CD14-positive monocyte (primary cell): ENCODE results near the gene MICALL1. TPM values are rescaled to one million over a fixed set of nuclear protein-coding genes. Genes with fewer than 3 reads are reported as not detected.
"Not testable (repeated sequence)": the region's sequence is repeated elsewhere in the genome, so short reads cannot be mapped to it uniquely, and the experiment has no call there.

Experiments used
- DNase-seq, 3 donors: peaks; one replicate each; pipeline ENCODE4 v3.0.0-alpha.2; 2011 to 2022
- H2AFZ ChIP-seq: 2 replicates; pipeline ENCODE4 v1.6.0; 2012; ENCODE audit warnings: mild to moderate bottlenecking, low read depth, low read length, inconsistent platforms; ENCODE audit not compliant: insufficient read depth, poor library complexity, severe bottlenecking
- H3K27ac ChIP-seq, 2 donors: 1 replicate in 1 of 2; 2 replicates in 1 of 2; pipeline ENCODE4 v1.5.1; 2012 to 2013; ENCODE audit warnings: low read length in 2 of 2, control low read depth in 1 of 2, inconsistent platforms in 1 of 2, low read depth in 1 of 2, mild to moderate bottlenecking in 1 of 2
- H3K27me3 ChIP-seq, 2 donors: one replicate each; pipeline versions ENCODE4 v1.6.0 to v1.6.1; 2011 to 2013; ENCODE audit warnings: low read length in 2 of 2; ENCODE audit not compliant: control insufficient read depth in 2 of 2, insufficient read depth in 2 of 2
- H3K36me3 ChIP-seq, 2 donors: replicated peaks in 1 of 2; 1 replicate in 1 of 2; 2 replicates in 1 of 2; pipeline versions ENCODE4 v1.5.1 to v1.6.1; 2012 to 2013; ENCODE audit warnings: low read length in 2 of 2, control low read depth in 1 of 2, inconsistent platforms in 1 of 2, mild to moderate bottlenecking in 1 of 2; ENCODE audit not compliant: insufficient read depth in 2 of 2, control insufficient read depth in 1 of 2
- H3K4me1 ChIP-seq, 2 donors: 1 replicate in 1 of 2; 2 replicates in 1 of 2; pipeline versions ENCODE4 v1.5.1 to v1.6.1; 2012 to 2013; ENCODE audit warnings: low read length in 2 of 2, control low read depth in 1 of 2, inconsistent platforms in 1 of 2, mild to moderate bottlenecking in 1 of 2, moderate library complexity in 1 of 2; ENCODE audit not compliant: insufficient read depth in 2 of 2, control insufficient read depth in 1 of 2
- H3K4me2 ChIP-seq: replicated peaks from 2 replicates; pipeline ENCODE3; 2012; ENCODE audit warnings: low read length, moderate library complexity, mild to moderate bottlenecking; ENCODE audit not compliant: poor library complexity, severe bottlenecking; ENCODE audit errors: extremely low read depth
- H3K4me3 ChIP-seq, 3 experiments: fragments of 200-600 bp in 1 of 3; sonication (generic) in 1 of 3; replicated peaks in 1 of 3; 1 replicate in 2 of 3; 2 replicates in 1 of 3; pipeline ENCODE4 v1.5.1; 2011 to 2013; ENCODE audit warnings: low read length in 3 of 3, mild to moderate bottlenecking in 3 of 3, control low read depth in 2 of 3, low read depth in 2 of 3, inconsistent platforms in 1 of 3, moderate library complexity in 1 of 3
- H3K79me2 ChIP-seq: 2 replicates; pipeline ENCODE4 v1.6.0; 2012; ENCODE audit warnings: mild to moderate bottlenecking, control low read depth, inconsistent platforms, low read length, moderate library complexity; ENCODE audit not compliant: insufficient read depth
- H3K9ac ChIP-seq: 2 replicates; pipeline ENCODE4 v1.6.0; 2017; ENCODE audit warnings: low read length, mild to moderate bottlenecking; ENCODE audit not compliant: insufficient read depth, poor library complexity, severe bottlenecking
- H3K9me3 ChIP-seq, 2 donors: replicated peaks in 1 of 2; 1 replicate in 1 of 2; 2 replicates in 1 of 2; pipeline versions ENCODE4 v1.5.1 to v1.6.1; 2012 to 2013; ENCODE audit warnings: low read length in 2 of 2, control low read depth in 1 of 2; ENCODE audit not compliant: control insufficient read depth in 1 of 2, insufficient read depth in 1 of 2
- H4K20me1 ChIP-seq: 2 replicates; pipeline ENCODE4 v1.6.0; 2012; ENCODE audit warnings: mild to moderate bottlenecking, low read length, control low read depth, moderate library complexity; ENCODE audit not compliant: insufficient read depth
- H3K27ac Mint-ChIP-seq, 7 donors: one replicate each; pipeline ENCODE4 v1.8.0; 2020; ENCODE audit warnings: mild to moderate bottlenecking in 7 of 7, mixed read lengths in 7 of 7, moderate library complexity in 6 of 7, inconsistent platforms in 2 of 7
- H3K27me3 Mint-ChIP-seq, 3 donors: one replicate each; pipeline ENCODE4 v1.8.0; 2021 to 2022; ENCODE audit warnings: low read depth in 3 of 3, mild to moderate bottlenecking in 3 of 3, mixed read lengths in 3 of 3, moderate library complexity in 3 of 3, inconsistent platforms in 1 of 3
- H3K36me3 Mint-ChIP-seq, 2 donors: one replicate each; pipeline ENCODE4 v1.8.0; 2020; ENCODE audit warnings: mixed read lengths in 2 of 2, inconsistent platforms in 1 of 2, mild to moderate bottlenecking in 1 of 2
- H3K4me1 Mint-ChIP-seq: one replicate; pipeline ENCODE4 v1.8.0; 2020; ENCODE audit warnings: mild to moderate bottlenecking, mixed read lengths
- H3K4me3 Mint-ChIP-seq, 2 donors: one replicate each; pipeline ENCODE4 v1.8.0; 2020; ENCODE audit warnings: mild to moderate bottlenecking in 2 of 2, mixed read lengths in 2 of 2, moderate library complexity in 1 of 2
- H3K9me3 Mint-ChIP-seq, 7 donors: one replicate each; pipeline ENCODE4 v1.8.0; 2020 to 2022; ENCODE audit warnings: mixed read lengths in 7 of 7, mild to moderate bottlenecking in 6 of 7, moderate library complexity in 6 of 7, inconsistent platforms in 2 of 7
- CTCF ChIP-seq: fragments of 200-600 bp; IDR thresholded peaks from one replicate; pipeline ENCODE4 v1.8.0; 2022; ENCODE audit warnings: antibody characterized with exemption, mild to moderate bottlenecking
- WGBS: methylation state at CpG from one replicate; pipeline ENCODE4 v1.1.5; 2013; ENCODE audit warnings: missing lambda C conversion rate; ENCODE audit not compliant: insufficient coverage; 5-methylcytosine and 5-hydroxymethylcytosine counted together
- intact Hi-C, 2 donors: fragments of 100-400 bp; cut with micrococcal nuclease; formaldehyde crosslinking; loops; one replicate each; pipeline versions ENCODE4 v1.15.0 to v1.15.1; 2023
- polyA plus RNA-seq, 3 donors: library from polyadenylated mRNA; depleted of rRNA in 1 of 3; unstranded in 2 of 3; stranded (reverse) in 1 of 3; fragments of 300-500 nt in 2 of 3; fragments of >200 nt in 1 of 3; fragmentation: Illumina TruSeq in 2 of 3; gene quantifications; 1 replicate in 2 of 3; 2 replicates in 1 of 3; pipeline ENCODE4 v1.2.3, GENCODE V29; 2012 to 2021

MICALL1 gene
- polyA plus RNA-seq, 3 donors: 0.51 to 7.0 (median 1.3) TPM

- no peaks in the 10 kb centered on the region for H3K4me1 ChIP-seq
- peaks cover 0 to 4% (median 0%) of the 10 kb centered on the region in 3 donors for H3K27me3 Mint-ChIP-seq
- intact Hi-C loops: no loop called here
- no peak overlapping the region for H3K4me2 ChIP-seq
- H3K9me3 ChIP-seq: no peaks in the 10 kb centered on the region
- no peaks in the 10 kb centered on the region for H3K4me1 Mint-ChIP-seq
- H3K27ac ChIP-seq: no peak overlapping the region
- no peaks in the 10 kb centered on the region for H3K79me2 ChIP-seq
- no peak overlapping the region for H3K4me3 Mint-ChIP-seq
- H3K36me3 ChIP-seq: peaks cover 3 to 12% of the 10 kb centered on the region in 2 donors
- WGBS: over 99% methylated on average over 21 of the region's 33 CpGs
- no peaks in the 10 kb centered on the region for H3K27me3 ChIP-seq
- H3K4me3 ChIP-seq: no peak overlapping the region
- TF ChIP-seq CTCF: no peak
- H3K9ac ChIP-seq: no peak overlapping the region
- no peak for DNase-seq
- H4K20me1 ChIP-seq: no peaks in the 10 kb centered on the region
- peaks cover 19 to 27% of the 10 kb centered on the region in 2 donors for H3K36me3 Mint-ChIP-seq
- H3K27ac Mint-ChIP-seq: no peak overlapping the region
- peaks cover 0 to 2% (median 0%) of the 10 kb centered on the region in 7 donors for H3K9me3 Mint-ChIP-seq
- no peak overlapping the region for H2AFZ ChIP-seq
Observed at GRCh38 chr22:37973271-37974170, 67.4 kb downstream of the MICALL1 start.

- Mint-ChIP-seq H3K4me3 (no peak overlapping the region), H3K27ac (peak overlapping the region in 1 of 7 donors; percentile 10), H3K4me1 (no peaks in the 10 kb centered on the region), H3K36me3 (peaks cover 10 to 21% of the 10 kb centered on the region in 2 donors), H3K27me3 (peaks cover 0 to 4% (median 0%) of the 10 kb centered on the region in 3 donors), H3K9me3 (peaks cover 0 to 2% (median 0%) of the 10 kb centered on the region in 7 donors)
- no peak overlapping the region for H3K27ac ChIP-seq
- no peaks in the 10 kb centered on the region for H3K36me3 ChIP-seq
- H2AFZ ChIP-seq: no peak overlapping the region
- no peak for DNase-seq
- no peaks in the 10 kb centered on the region for H3K9me3 ChIP-seq
- 86% methylated on average over 2 of the region's 2 CpGs for WGBS
- no peak for TF ChIP-seq CTCF
- no peaks in the 10 kb centered on the region for H4K20me1 ChIP-seq
- no peaks in the 10 kb centered on the region for H3K27me3 ChIP-seq
- no peak overlapping the region for H3K4me2 ChIP-seq
- no peak overlapping the region for H3K4me3 ChIP-seq
- intact Hi-C loops: no loop called here
- no peaks in the 10 kb centered on the region for H3K79me2 ChIP-seq
- H3K9ac ChIP-seq: no peak overlapping the region
- no peaks in the 10 kb centered on the region for H3K4me1 ChIP-seq
Observed at GRCh38 chr22:37975153-37975552, 69.1 kb downstream of the MICALL1 start.

- H3K4me3 Mint-ChIP-seq, H3K4me2 ChIP-seq, H3K27ac Mint-ChIP-seq, H3K9me3 Mint-ChIP-seq, H3K4me1 ChIP-seq, H3K9ac ChIP-seq, H3K79me2 ChIP-seq, H3K4me1 Mint-ChIP-seq, DNase-seq, H2AFZ ChIP-seq, H4K20me1 ChIP-seq, intact Hi-C loops, H3K27me3 ChIP-seq, H3K36me3 ChIP-seq, H3K27me3 Mint-ChIP-seq, H3K9me3 ChIP-seq, H3K27ac ChIP-seq, H3K4me3 ChIP-seq: not testable (repeated sequence)
- peaks cover 15 to 24% of the 10 kb centered on the region in 2 donors for H3K36me3 Mint-ChIP-seq
- WGBS: 96% methylated on average over 7 of the region's 8 CpGs
Observed at GRCh38 chr22:37976022-37976421, 69.9 kb downstream of the MICALL1 start.
